Mesothelial cell of epicardium (in vitro differentiated cells): ENCODE measurements around the gene PI4K2B. TPM values are rescaled to one million over a fixed set of nuclear protein-coding genes. Genes with fewer than 3 reads are reported as not detected.

Experiments used
- DNase-seq, 2 experiments: peaks; one replicate each; pipeline ENCODE4 v3.0.0; 2021; ENCODE audit warnings: low spot score in 2 of 2; ENCODE audit not compliant: unreplicated experiment in 2 of 2
- H3K27ac Mint-ChIP-seq: 2 replicates; pipeline ENCODE4 v1.8.0; 2021; ENCODE audit warnings: mixed read lengths
- H3K27me3 Mint-ChIP-seq: 2 replicates; pipeline ENCODE4 v1.8.0; 2021; ENCODE audit warnings: low read depth, mixed read lengths
- H3K36me3 Mint-ChIP-seq: 2 replicates; pipeline ENCODE4 v1.8.0; 2021; ENCODE audit warnings: mixed read lengths
- H3K4me1 Mint-ChIP-seq: 2 replicates; pipeline ENCODE4 v1.8.0; 2021; ENCODE audit warnings: mixed read lengths
- H3K4me3 Mint-ChIP-seq: 2 replicates; pipeline ENCODE4 v1.8.0; 2021; ENCODE audit warnings: mild to moderate bottlenecking, moderate library complexity, mixed read lengths
- H3K9me3 Mint-ChIP-seq: 2 replicates; pipeline ENCODE4 v1.8.0; 2021; ENCODE audit warnings: mixed read lengths
- CTCF ChIP-seq: fragments of 200-600 bp; sonication (generic); IDR thresholded peaks from one replicate; pipeline ENCODE4 v1.5.0; 2021; ENCODE audit warnings: antibody characterized with exemption; ENCODE audit not compliant: unreplicated experiment
- total RNA-seq: library from RNA; stranded (reverse); gene quantifications from 3 replicates; pipeline ENCODE4 v1.2.1, GENCODE V29; 2021

PI4K2B gene
- total RNA-seq, 1 donor from 2014 or later, result 9.1 TPM

GRCh38 chr4:25307596-25307995 is 73.8 kb downstream of the PI4K2B start:
- DNase-seq, result no peak
- H3K36me3 Mint-ChIP-seq, result no peaks in the 10 kb centered on the region
- H3K27me3 Mint-ChIP-seq, result no peaks in the 10 kb centered on the region
- no peak overlapping the region for H3K27ac Mint-ChIP-seq
- H3K4me1 Mint-ChIP-seq, result peaks cover 6% of the 10 kb centered on the region
- no peaks in the 10 kb centered on the region for H3K9me3 Mint-ChIP-seq
- H3K4me3 Mint-ChIP-seq, result no peak overlapping the region
- TF ChIP-seq CTCF, result no peak

GRCh38 chr4:25308306-25308705 is 74.5 kb downstream of the PI4K2B start:
- no peak for DNase-seq
- no peak for TF ChIP-seq CTCF
- Mint-ChIP-seq H3K4me3 (no peak overlapping the region), H3K4me1 (peaks cover 10% of the 10 kb centered on the region), H3K9me3 (no peaks in the 10 kb centered on the region), H3K36me3 (no peaks in the 10 kb centered on the region), H3K27ac (no peak overlapping the region), H3K27me3 (no peaks in the 10 kb centered on the region)

- TF ChIP-seq CTCF, result no peak
These were observed 74.9 kb downstream of the PI4K2B start for GRCh38 chr4:25308761-25309160.

GRCh38 chr4:25310066-25310802 is 76.4 kb downstream of the PI4K2B start:
- Mint-ChIP-seq H3K27me3 (no peaks in the 10 kb centered on the region), H3K36me3 (no peaks in the 10 kb centered on the region), H3K4me1 (peaks cover 19% of the 10 kb centered on the region), H3K4me3 (peak overlapping the region; percentile 2), H3K9me3 (no peaks in the 10 kb centered on the region), H3K27ac (peak overlapping the region; percentile 31)
- no peak for TF ChIP-seq CTCF
- no peak for DNase-seq

More at GRCh38 chr4:25308761-25309160, 74.9 kb downstream of the PI4K2B start:
- Mint-ChIP-seq H3K4me3 (no peak overlapping the region), H3K27ac (no peak overlapping the region), H3K4me1 (peaks cover 15% of the 10 kb centered on the region), H3K27me3 (no peaks in the 10 kb centered on the region), H3K36me3 (no peaks in the 10 kb centered on the region), H3K9me3 (no peaks in the 10 kb centered on the region)
- DNase-seq, result no peak

- peak overlapping the region; percentile 2 for H3K4me3 Mint-ChIP-seq
- H3K27me3 Mint-ChIP-seq, result no peaks in the 10 kb centered on the region
- H3K36me3 Mint-ChIP-seq, result peaks cover 2% of the 10 kb centered on the region
- no peaks in the 10 kb centered on the region for H3K9me3 Mint-ChIP-seq
- no peak for DNase-seq
- peak overlapping the region; percentile 31 for H3K27ac Mint-ChIP-seq
- no peak for TF ChIP-seq CTCF
- peaks cover 19% of the 10 kb centered on the region for H3K4me1 Mint-ChIP-seq
These were observed 77.0 kb downstream of the PI4K2B start for GRCh38 chr4:25310803-25311166.
